ENCODE results near the gene SPRED3.
A peak's percentile ranks its signal among the peaks of the same experiment; 100 is the strongest.
"Not testable (repeated sequence)": the region's sequence is repeated elsewhere in the genome, so short reads cannot be mapped to it uniquely, and the experiment has no call there.

SPRED3 gene

DNA sequence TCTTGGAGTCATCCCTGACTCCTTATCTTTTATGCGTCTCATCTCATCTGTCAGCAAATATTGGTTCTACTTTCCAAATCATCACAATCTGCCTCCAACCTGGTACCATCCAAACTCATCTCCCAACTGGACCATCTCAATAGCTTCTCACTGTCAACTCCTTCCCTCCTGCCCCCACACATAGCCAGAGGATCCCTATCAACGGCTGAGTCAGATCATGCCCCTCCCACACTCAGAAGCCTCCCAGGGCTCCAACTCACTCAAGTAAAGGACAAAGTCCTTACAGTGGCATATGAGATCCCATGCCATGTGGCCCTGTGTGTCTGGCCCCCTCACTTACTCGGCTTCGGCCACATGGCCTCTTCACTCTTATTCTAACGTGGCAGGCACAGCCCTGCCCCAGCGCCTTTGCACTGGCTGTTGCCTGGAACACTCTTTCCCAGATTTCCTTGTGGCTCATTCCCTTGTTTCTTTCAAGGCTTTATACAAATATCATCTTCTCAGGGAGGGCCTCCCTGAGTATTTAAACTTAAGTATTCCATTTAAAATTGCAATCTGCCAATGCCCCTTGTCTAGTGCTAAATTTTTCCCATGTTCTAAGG lies 4.3 kb downstream of the SPRED3 start:
- H3K4me1 ChIP-seq (ENCODE audit: insufficient read depth, low read length), result peaks cover 23% of the 10 kb centered on the region
- peaks cover 3% of the 10 kb centered on the region for H3K36me3 ChIP-seq (ENCODE audit: insufficient read depth, low read length)
- no peak overlapping the region for H3K9ac ChIP-seq (ENCODE audit: low read depth, low read length)
- H3K9me3 ChIP-seq (ENCODE audit: control insufficient read depth, insufficient read depth, low read length), result no peaks in the 10 kb centered on the region

DNA sequence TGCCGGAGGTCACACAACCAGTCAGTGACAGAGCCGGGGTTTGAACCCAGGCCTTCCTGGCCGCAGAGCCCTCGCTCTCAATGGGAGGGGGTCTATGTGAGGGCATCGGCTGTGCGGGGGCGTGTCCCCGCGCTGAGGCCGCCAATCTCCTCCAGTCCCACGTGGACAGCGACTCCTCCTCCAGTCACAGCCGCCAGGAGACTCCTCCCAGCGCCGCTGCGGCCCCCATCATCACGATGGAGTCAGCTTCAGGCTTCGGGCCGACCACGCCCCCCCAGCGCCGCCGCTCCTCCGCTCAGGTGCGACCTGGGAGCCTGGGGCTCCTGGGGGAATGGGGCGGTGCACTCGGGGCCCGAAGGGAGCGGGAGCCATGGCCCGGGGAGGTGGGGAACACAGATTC lies 6.0 kb downstream of the SPRED3 start:
- H3K4me1 ChIP-seq (ENCODE audit: insufficient read depth, low read length), result peaks cover 24% of the 10 kb centered on the region
- peak overlapping the region; percentile 61; the same call in 1 of the 2 replicates for H3K9ac ChIP-seq (ENCODE audit: low read depth, low read length)

DNA sequence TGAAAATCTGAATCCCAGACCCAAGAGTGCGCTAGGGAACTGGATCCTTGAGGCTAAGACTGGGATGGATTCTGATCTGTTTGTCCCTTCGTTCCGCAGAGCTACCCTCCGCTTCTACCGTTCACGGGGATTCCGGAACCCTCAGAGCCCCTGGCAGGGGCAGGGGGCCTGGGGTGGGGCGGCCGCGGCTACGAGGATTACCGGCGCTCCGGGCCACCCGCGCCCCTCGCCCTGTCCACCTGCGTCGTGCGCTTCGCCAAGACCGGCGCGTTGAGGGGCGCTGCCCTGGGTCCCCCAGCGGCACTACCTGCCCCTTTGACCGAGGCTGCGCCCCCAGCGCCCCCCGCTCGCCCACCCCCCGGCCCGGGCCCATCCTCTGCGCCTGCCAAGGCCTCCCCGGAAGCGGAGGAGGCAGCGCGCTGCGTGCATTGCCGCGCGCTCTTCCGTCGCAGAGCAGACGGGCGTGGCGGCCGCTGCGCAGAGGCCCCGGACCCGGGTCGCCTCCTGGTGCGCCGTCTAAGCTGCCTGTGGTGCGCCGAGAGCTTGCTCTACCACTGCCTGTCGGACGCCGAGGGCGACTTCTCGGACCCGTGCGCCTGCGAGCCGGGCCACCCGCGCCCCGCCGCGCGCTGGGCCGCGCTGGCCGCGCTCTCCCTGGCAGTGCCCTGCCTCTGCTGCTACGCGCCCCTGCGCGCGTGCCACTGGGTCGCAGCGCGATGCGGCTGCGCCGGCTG lies 7.1 kb downstream of the SPRED3 start:
- peaks cover 23% of the 10 kb centered on the region for H3K4me1 ChIP-seq (ENCODE audit: insufficient read depth, low read length)
- no peaks in the 10 kb centered on the region for H3K9me3 ChIP-seq (ENCODE audit: control insufficient read depth, insufficient read depth, low read length)
- H3K36me3 ChIP-seq (ENCODE audit: insufficient read depth, low read length), result peaks cover 3% of the 10 kb centered on the region
- peak overlapping the region; percentile 61 for H3K9ac ChIP-seq (ENCODE audit: low read depth, low read length)

More for the DNA sequence above, 6.0 kb downstream of the SPRED3 start:
- peaks cover 3% of the 10 kb centered on the region for H3K36me3 ChIP-seq (ENCODE audit: insufficient read depth, low read length)
- no peaks in the 10 kb centered on the region for H3K9me3 ChIP-seq (ENCODE audit: control insufficient read depth, insufficient read depth, low read length)

DNA sequence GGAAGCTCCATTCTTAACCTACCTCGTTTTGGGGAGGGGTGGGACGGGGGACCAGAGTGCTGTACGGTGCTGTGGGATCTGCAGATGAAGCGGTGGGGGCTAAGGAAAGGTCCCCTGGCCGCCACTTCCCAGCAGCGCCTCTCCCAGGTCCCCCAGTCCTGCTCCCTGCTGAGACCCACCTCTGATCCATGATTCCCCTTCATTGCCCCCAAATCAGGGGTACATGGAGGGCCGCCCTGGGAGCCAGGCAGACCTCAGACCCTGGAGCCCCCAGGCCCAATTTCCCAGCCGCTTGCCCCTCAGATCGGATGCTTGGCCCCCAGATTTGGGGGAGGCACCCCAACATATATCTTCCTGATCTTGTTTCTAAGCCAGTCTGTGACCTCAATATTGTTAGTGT lies 10.6 kb downstream of the SPRED3 start:
- Histone ChIP-seq H3K9ac (ENCODE audit: low read depth, low read length) (no peak overlapping the region), H3K9me3 (ENCODE audit: control insufficient read depth, insufficient read depth, low read length) (no peaks in the 10 kb centered on the region), H3K36me3 (ENCODE audit: insufficient read depth, low read length) (no peaks in the 10 kb centered on the region; the same call in 1 of the 2 replicates), H3K4me1 (ENCODE audit: insufficient read depth, low read length) (peaks cover 5% of the 10 kb centered on the region; the same call in 1 of the 2 replicates)

DNA sequence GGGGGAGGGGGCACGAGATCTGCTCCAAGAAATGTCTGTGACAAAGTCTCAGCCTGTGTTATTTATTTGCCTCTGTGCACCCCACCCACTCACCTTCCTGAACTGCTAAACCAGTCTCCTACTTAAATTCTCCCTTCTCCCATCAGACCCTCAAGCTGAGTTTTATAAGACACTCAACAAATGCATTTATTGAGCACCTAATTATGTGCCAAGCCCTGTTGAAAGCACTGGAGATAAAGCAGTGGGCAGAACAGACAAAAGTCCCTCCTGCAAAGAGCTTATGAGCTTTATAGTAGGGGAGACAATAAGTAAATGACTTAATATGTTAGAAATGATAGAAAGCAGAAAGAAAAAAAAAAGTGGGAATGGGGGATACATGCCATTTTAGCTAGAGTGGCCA lies 11.0 kb downstream of the SPRED3 start:
- H3K9me3 ChIP-seq (ENCODE audit: control insufficient read depth, insufficient read depth, low read length), result no peaks in the 10 kb centered on the region
- H3K9ac ChIP-seq (ENCODE audit: low read depth, low read length), result no peak overlapping the region
- H3K36me3 ChIP-seq (ENCODE audit: insufficient read depth, low read length), result no peaks in the 10 kb centered on the region; the same call in 1 of the 2 replicates
- peaks cover 2% of the 10 kb centered on the region; the same call in 1 of the 2 replicates for H3K4me1 ChIP-seq (ENCODE audit: insufficient read depth, low read length)

DNA sequence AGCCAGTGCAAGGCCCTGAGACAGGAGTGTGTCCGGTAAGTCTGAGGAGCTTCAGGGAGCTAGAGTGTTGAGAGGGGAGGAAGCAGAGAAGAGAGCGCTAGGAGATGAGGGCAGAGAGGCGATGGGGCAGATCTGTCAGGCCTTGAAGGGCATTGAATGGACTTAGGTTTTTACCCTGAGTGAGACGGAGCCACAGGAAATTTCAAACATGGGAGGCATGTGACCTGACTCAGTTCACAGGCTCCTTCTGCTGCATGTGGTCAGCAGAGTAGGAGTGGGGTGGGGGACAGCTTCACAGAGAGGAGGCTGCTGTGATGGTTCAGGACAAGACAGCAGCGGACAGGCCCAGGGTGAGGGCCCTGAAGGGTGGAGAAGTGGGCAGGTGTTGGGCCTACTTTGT lies 11.9 kb downstream of the SPRED3 start:
- H3K9ac ChIP-seq (ENCODE audit: low read depth, low read length), result no peak overlapping the region
- H3K9me3 ChIP-seq (ENCODE audit: control insufficient read depth, insufficient read depth, low read length), result no peaks in the 10 kb centered on the region
- H3K36me3 ChIP-seq (ENCODE audit: insufficient read depth, low read length), result no peaks in the 10 kb centered on the region; the same call in 1 of the 2 replicates
- peaks cover 2% of the 10 kb centered on the region; the same call in 1 of the 2 replicates for H3K4me1 ChIP-seq (ENCODE audit: insufficient read depth, low read length)

DNA sequence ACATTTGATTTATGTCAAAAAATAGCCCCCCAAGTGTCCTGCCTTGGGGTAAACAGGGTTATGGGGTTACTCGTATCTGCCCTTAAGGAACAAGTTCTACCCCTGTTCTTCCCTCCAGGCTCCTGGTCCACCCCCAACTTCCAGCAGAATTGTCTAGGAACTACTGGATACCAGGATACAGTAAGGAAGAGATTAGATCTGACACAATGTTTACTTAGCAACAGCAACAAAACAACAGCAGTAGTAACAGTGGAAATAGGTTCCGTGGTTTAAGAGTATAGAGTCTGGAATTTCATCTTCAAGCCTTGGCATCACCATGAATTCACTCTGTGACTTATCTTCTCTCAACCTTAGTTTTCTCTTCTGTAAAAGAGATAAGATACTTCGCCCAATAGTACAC lies 12.7 kb downstream of the SPRED3 start:
- H3K9ac ChIP-seq (ENCODE audit: low read depth, low read length), result no peak overlapping the region
- no peaks in the 10 kb centered on the region; the same call in 1 of the 2 replicates for H3K36me3 ChIP-seq (ENCODE audit: insufficient read depth, low read length)
- H3K4me1 ChIP-seq (ENCODE audit: insufficient read depth, low read length), result peaks cover 2% of the 10 kb centered on the region; the same call in 1 of the 2 replicates
- no peaks in the 10 kb centered on the region for H3K9me3 ChIP-seq (ENCODE audit: control insufficient read depth, insufficient read depth, low read length)

DNA sequence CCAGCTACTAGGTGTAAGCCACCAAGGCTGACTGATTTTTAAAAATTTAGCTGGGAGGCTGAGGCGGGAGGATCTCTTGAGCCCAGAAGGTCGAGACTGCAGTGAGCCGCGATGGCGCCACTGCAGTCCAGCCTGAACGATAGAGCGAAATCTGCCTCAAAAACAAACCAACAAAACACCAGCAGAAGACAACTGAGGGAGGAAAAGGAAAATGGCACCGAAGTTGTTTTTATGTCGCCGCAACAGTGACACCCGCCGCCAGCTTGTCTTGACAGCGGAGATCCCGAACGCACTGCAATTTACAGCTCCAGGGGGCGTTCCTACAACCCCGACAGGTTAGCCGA lies 14.1 kb downstream of the SPRED3 start:
- Histone ChIP-seq H3K9ac (ENCODE audit: low read depth, low read length) (peak overlapping the region; percentile 70; the same call in 1 of the 2 replicates), H3K36me3 (ENCODE audit: insufficient read depth, low read length) (no peaks in the 10 kb centered on the region; the same call in 1 of the 2 replicates), H3K4me1 (ENCODE audit: insufficient read depth, low read length) (0 out of 2 replicates have a peak, but pooled peaks cover 2% of the 10 kb centered on the region), H3K9me3 (ENCODE audit: control insufficient read depth, insufficient read depth, low read length) (no peaks in the 10 kb centered on the region)

DNA sequence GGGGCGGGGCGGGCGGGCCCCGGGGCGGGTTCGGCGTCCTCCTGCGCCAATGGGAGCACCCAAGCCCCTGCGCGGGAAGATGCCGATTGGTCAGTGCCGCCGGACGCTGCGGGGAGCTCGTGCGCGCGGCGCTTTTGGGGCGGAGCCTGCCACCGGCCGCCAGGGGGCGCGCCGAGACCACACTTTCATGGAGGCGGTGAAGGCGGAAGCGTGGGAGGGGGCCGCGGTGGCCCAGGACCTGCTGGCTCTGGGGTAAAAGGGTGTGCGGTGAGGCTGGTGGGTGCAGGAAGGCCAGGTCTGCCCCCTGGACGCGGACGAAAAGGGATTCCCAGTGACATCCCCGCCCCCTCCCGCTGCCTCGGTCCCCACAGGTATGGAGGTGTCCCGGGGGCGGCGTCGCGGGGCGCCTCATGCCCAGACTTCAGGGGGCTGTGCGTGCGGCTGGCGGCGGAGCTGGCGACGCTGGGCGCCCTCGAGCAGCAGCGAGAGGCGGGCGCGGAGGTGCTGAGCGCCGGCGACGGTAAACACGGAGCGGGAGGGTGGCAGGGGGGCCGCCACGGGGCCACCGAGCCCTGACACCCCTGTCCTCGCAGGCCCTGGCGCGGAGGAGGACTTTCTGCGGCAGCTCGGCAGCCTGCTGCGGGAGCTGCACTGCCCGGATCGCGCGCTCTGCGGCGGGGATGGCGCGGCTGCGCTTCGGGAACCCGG lies 14.6 kb downstream of the SPRED3 start, which contains the start of gene FAM98C:
Gene FAM98C, plus strand, starts transcription at position 127 of the 708 bp plus-strand sequence. Its CDS starts 61 bp downstream, at position 188.
- H3K36me3 ChIP-seq (ENCODE audit: insufficient read depth, low read length), result no peaks in the 10 kb centered on the region; the same call in 1 of the 2 replicates
- H3K9me3 ChIP-seq (ENCODE audit: control insufficient read depth, insufficient read depth, low read length), result no peaks in the 10 kb centered on the region
- H3K4me1 ChIP-seq (ENCODE audit: insufficient read depth, low read length), result 0 out of 2 replicates have a peak, but pooled peaks cover 2% of the 10 kb centered on the region
- peak within 1 kb of the TSS; percentile 81 for H3K9ac ChIP-seq (ENCODE audit: low read depth, low read length)

DNA sequence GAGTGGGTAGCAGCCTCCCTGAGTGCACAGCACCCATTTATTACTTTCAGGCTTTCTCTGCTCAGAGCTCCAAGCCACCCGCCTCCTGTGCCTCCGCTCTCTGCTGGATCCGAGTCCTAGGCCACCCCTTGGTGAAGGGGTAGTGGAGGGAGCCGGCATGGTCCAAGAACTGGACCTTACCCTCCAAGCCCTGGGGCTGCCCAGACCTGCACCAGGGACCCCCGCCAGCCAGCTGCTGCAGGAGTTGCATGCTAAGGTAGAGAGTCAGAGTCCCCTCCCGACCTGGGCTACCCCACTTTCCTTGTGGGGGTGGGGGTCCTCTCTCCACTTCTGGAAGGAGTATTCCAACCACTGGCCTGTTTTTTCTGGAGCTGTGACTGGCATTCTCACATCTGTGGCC lies 16.4 kb downstream of the SPRED3 start:
- no peaks in the 10 kb centered on the region for H3K9me3 ChIP-seq (ENCODE audit: control insufficient read depth, insufficient read depth, low read length)

DNA sequence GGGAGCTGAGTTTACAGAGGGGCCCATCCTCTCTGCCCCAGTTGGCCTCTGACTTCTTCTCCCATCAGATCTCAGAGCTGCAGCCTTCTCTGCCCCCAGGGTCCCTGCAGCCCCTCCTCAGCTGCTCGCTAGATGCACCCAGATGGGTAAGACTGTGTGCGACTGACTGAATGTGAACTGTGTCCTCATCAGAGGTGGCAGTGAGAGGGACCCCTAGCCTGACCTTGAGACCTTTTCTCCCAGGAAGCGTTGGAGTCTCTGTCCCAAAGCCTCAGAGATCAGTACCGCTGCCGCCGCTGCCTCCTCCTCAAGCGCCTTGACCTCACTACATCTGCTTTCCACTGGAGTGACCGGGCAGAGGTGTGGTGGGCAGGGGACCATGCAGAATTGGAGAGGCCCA lies 16.8 kb downstream of the SPRED3 start:
- Histone ChIP-seq H3K4me1 (ENCODE audit: insufficient read depth, low read length) (no peaks in the 10 kb centered on the region), H3K36me3 (ENCODE audit: insufficient read depth, low read length) (no peaks in the 10 kb centered on the region; the same call in 1 of the 2 replicates), H3K9me3 (ENCODE audit: control insufficient read depth, insufficient read depth, low read length) (no peaks in the 10 kb centered on the region), H3K9ac (ENCODE audit: low read depth, low read length) (no peak overlapping the region)

More for the DNA sequence above, 16.4 kb downstream of the SPRED3 start:
- Histone ChIP-seq H3K36me3 (ENCODE audit: insufficient read depth, low read length) (no peaks in the 10 kb centered on the region; the same call in 1 of the 2 replicates), H3K9ac (ENCODE audit: low read depth, low read length) (no peak overlapping the region), H3K4me1 (ENCODE audit: insufficient read depth, low read length) (no peaks in the 10 kb centered on the region)

DNA sequence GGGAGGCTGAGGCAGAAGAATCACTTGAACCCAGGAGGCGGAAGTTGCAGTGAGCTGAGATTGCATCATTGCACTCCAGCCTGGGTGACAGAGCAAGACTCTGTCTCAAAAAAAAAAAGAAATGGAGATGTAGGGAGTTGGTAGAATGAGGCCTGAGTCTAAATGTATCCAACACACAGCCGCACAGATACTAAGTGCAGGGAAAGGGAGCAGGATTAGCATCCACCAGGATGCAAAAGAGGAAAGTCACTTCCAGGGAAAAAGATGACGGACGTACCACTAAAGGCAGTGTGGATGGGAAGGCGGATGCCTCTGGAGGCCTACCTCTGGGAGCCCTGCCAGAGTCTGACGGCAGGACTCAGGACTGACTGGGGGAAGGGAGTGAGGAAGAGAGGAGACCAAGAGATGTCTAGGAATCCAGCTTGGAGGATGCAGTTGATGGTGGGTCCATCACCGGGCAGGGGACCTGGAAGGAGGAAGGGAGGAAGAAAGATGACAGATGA lies 21.2 kb downstream of the SPRED3 start:
- Histone ChIP-seq H3K36me3 (ENCODE audit: insufficient read depth, low read length) (no peaks in the 10 kb centered on the region; the same call in 1 of the 2 replicates), H3K4me1 (ENCODE audit: insufficient read depth, low read length) (no peaks in the 10 kb centered on the region), H3K9me3 (ENCODE audit: control insufficient read depth, insufficient read depth, low read length) (no peaks in the 10 kb centered on the region), H3K9ac (ENCODE audit: low read depth, low read length) (no peak overlapping the region)

DNA sequence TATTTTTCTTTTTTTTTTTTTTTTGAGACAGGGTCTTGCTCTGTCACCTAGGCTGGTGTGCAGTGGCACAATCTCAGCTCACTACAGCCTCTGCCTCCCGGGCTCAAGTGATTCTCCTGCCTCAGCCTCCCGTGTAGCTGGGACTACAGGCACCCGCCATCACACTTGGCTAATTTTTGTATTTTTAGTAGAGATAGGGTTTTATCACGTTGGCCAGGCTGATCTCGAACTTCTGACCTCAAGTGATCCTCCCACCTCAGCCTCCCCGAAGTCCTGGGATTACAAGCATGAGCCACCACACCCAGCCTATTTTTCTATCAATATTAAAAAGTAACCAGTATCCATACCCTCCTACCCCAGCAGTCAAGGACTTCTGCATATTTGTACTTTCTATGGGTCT lies 21.9 kb downstream of the SPRED3 start:
- H3K4me1 ChIP-seq (ENCODE audit: insufficient read depth, low read length); H3K9ac ChIP-seq (ENCODE audit: low read depth, low read length); H3K36me3 ChIP-seq (ENCODE audit: insufficient read depth, low read length); H3K9me3 ChIP-seq (ENCODE audit: control insufficient read depth, insufficient read depth, low read length): not testable (repeated sequence)

DNA sequence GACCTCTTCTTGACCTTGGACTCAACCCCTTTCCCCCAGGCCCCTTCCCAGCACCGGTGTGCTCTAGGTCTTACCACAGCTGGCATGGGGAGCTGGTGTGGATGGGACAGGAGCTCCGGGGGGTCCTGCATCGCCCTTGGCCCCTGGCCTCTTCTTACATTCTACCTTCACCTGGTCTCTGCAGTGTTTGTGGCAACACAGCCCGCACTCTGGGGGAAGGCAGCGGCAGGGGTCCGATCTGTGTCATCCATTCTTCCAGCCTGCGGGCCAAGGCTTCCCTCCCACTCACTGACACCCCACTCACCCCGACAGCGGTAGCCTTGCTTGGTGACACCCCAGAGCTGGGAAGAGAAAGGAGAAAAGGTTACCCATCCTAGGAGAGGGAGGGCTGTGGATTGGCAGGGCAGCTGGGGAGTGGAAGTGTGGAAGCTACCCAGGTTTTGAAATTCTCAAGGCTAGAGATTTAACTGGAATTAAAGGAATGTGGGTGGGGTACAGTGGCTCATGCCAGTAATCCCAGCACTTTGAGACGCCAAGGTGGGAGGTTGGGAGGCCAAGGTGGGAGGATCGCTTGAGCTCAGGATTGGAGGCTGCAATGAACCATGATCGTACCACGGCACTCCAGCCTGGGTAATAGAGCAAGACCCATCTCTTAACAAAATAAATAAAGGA lies 22.7 kb downstream of the SPRED3 start:
- H3K9ac ChIP-seq (ENCODE audit: low read depth, low read length), result no peak overlapping the region
- no peaks in the 10 kb centered on the region; the same call in 1 of the 2 replicates for H3K36me3 ChIP-seq (ENCODE audit: insufficient read depth, low read length)
- no peaks in the 10 kb centered on the region for H3K4me1 ChIP-seq (ENCODE audit: insufficient read depth, low read length)
- no peaks in the 10 kb centered on the region for H3K9me3 ChIP-seq (ENCODE audit: control insufficient read depth, insufficient read depth, low read length)
